GM12891 (cell line): ENCODE measurements around the gene OR5V1. TPM values are rescaled to one million over a fixed set of nuclear protein-coding genes. Genes with fewer than 3 reads are reported as not detected.
"Not testable (repeated sequence)": the region's sequence is repeated elsewhere in the genome, so short reads cannot be mapped to it uniquely, and the experiment has no call there.

Experiments used
- DNase-seq: peaks from one replicate; pipeline ENCODE4 v3.0.0; 2011; ENCODE audit warnings: low spot score; ENCODE audit not compliant: insufficient read length
- FAIRE-seq: peaks from 2 replicates; lab custom pipeline; 2011; peaks lifted over from hg19 to GRCh38; lab: Jason Lieb, UNC
- PAX5 ChIP-seq: IDR thresholded peaks from 2 replicates; pipeline ENCODE4 v1.6.1; 2011; ENCODE audit warnings: low read length, moderate library complexity, mild to moderate bottlenecking; ENCODE audit not compliant: insufficient read depth, severe bottlenecking
- POLR2A ChIP-seq: IDR thresholded peaks from 2 replicates; pipeline ENCODE4 v1.6.1; 2011; ENCODE audit warnings: low read depth, low read length, control low read depth
- POLR2AphosphoS5 ChIP-seq: IDR thresholded peaks from 2 replicates; pipeline ENCODE4 v1.6.1; 2011; ENCODE audit warnings: low read depth, low read length, control low read depth
- POU2F2 ChIP-seq: IDR thresholded peaks from 2 replicates; pipeline ENCODE4 v1.6.1; 2011; ENCODE audit warnings: low read depth, mild to moderate bottlenecking, control low read depth, low read length, moderate library complexity
- SPI1 ChIP-seq: IDR thresholded peaks from 2 replicates; pipeline ENCODE4 v1.6.1; 2011; ENCODE audit warnings: low read depth, low read length, control low read depth
- TAF1 ChIP-seq: IDR thresholded peaks from 2 replicates; pipeline ENCODE4 v1.6.1; 2011; ENCODE audit warnings: low read depth, low read length, control low read depth
- polyA plus RNA-seq: library from polyadenylated mRNA; unstranded; fragments of >200 nt; gene quantifications from one replicate; pipeline ENCODE4 v1.2.1, GENCODE V29; 2012; ENCODE audit warnings: low read depth, missing spikeins, inconsistent platforms; ENCODE audit not compliant: missing spikeins

Gene OR5V1
- not detected for polyA plus RNA-seq

- TF ChIP-seq POU2F2 (no peak), POLR2AphosphoS5 (no peak), TAF1 (no peak), POLR2A (no peak), SPI1 (no peak), PAX5 (no peak)
- no peak for DNase-seq
- FAIRE-seq = no peak
Measured at GRCh38 chr6:29368765-29369164, at the start of gene OR5V1. TSS of gene OR5V1 (minus strand) at chr6:29368865. CDS start at chr6:29356195, 12,670 bp downstream.

GRCh38 chr6:29414588-29414987 lies 45.9 kb upstream of the OR5V1 start, which contains the start of gene OR12D1:
TSS of gene OR12D1 (plus strand) at chr6:29414928.
- no peak for FAIRE-seq
- DNase-seq = no peak

GRCh38 chr6:29403801-29404200 lies 35.1 kb upstream of the OR5V1 start:
- DNase-seq = no peak
- FAIRE-seq = no peak
- TF ChIP-seq POLR2A (no peak), POLR2AphosphoS5 (no peak), PAX5 (no peak), POU2F2 (no peak), TAF1 (no peak), SPI1 (no peak)

More at GRCh38 chr6:29414588-29414987, 45.9 kb upstream of the OR5V1 start, which contains the start of gene OR12D1:
- no peak for TF ChIP-seq POLR2A
- TF ChIP-seq PAX5 = no peak
- TF ChIP-seq POU2F2 = no peak
- no peak for TF ChIP-seq POLR2AphosphoS5
- no peak for TF ChIP-seq TAF1
- TF ChIP-seq SPI1 = no peak

GRCh38 chr6:29399525-29399924 lies 30.9 kb upstream of the OR5V1 start:
- no peak for TF ChIP-seq POLR2AphosphoS5
- TF ChIP-seq POU2F2 = no peak
- no peak for TF ChIP-seq POLR2A
- FAIRE-seq = no peak
- no peak for DNase-seq

GRCh38 chr6:29395331-29395730 lies 26.7 kb upstream of the OR5V1 start, which contains the start of gene OR12D2:
TSS of gene OR12D2 (plus strand) at chr6:29395631. CDS start at chr6:29396700, 1,069 bp downstream.
- TF ChIP-seq SPI1 (no peak), POU2F2 (no peak), POLR2AphosphoS5 (no peak), PAX5 (no peak), POLR2A (no peak), TAF1 (no peak)
- FAIRE-seq = no peak
- DNase-seq = no peak

- FAIRE-seq = no peak
- no peak for TF ChIP-seq POU2F2
- no peak for TF ChIP-seq SPI1
- TF ChIP-seq PAX5 = no peak
- TF ChIP-seq POLR2AphosphoS5 = no peak
- DNase-seq = no peak
Measured at GRCh38 chr6:29388533-29388932, 19.9 kb upstream of the OR5V1 start.

- no peak for TF ChIP-seq POU2F2
- TF ChIP-seq POLR2AphosphoS5 = no peak
- no peak for TF ChIP-seq PAX5
- no peak for TF ChIP-seq TAF1
- no peak for TF ChIP-seq POLR2A
- no peak for TF ChIP-seq SPI1
- DNase-seq = no peak
- FAIRE-seq = no peak
Measured at GRCh38 chr6:29376003-29376402, 7.3 kb upstream of the OR5V1 start.

- no peak for FAIRE-seq
- TF ChIP-seq POLR2A (no peak), POU2F2 (no peak), PAX5 (no peak), SPI1 (no peak)
- no peak for DNase-seq
Measured at GRCh38 chr6:29375191-29375590, 6.5 kb upstream of the OR5V1 start, which contains the start of gene OR12D3. TSS of gene OR12D3 (minus strand) at chr6:29375291. CDS start at chr6:29375287, 4 bp downstream.

- DNase-seq (no peak), FAIRE-seq (no peak)
- TF ChIP-seq POU2F2 (no peak), SPI1 (no peak), POLR2AphosphoS5 (no peak), PAX5 (no peak), POLR2A (no peak), TAF1 (no peak)
Measured at GRCh38 chr6:29355603-29356002, 13.1 kb downstream of the OR5V1 start.

- DNase-seq (no peak), FAIRE-seq (no peak)
- no peak for TF ChIP-seq PAX5
- TF ChIP-seq POLR2AphosphoS5 = no peak
- no peak for TF ChIP-seq POU2F2
- TF ChIP-seq SPI1 = no peak
- no peak for TF ChIP-seq POLR2A
- no peak for TF ChIP-seq TAF1
Measured at GRCh38 chr6:29354980-29355379, 13.7 kb downstream of the OR5V1 start.

GRCh38 chr6:29349348-29349747 lies 19.3 kb downstream of the OR5V1 start:
- not testable (repeated sequence) for FAIRE-seq, DNase-seq
